GM18502 (cell line): ENCODE measurements around the gene BMP5.

Experiments used
- ATAC-seq: cut with Tn5 transposase; IDR thresholded peaks from one replicate; pipeline ENCODE4 v1.9.1; 2021; ENCODE audit warnings: mild to moderate bottlenecking; ENCODE audit not compliant: unreplicated experiment, poor library complexity

Gene BMP5

DNA sequence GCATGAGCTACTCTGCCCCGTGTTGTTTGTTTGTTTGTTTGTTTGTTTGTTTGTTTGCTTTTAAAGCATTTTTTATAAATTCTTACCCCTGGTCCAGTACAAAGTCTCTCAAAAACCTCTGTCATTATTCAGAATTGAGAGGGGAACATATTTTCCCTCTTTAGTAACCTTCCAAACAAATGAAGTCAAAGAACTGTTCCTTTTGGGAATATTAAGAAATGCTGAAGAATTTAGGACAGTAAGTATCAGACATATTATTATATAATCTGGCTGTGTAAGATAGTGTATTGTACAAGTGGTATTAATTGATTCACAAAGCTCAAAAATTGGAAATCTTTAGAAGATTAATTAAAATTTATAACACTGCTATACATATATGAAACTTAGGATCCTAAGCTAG, 54.7 kb downstream of the BMP5 start:
- no peak for ATAC-seq

DNA sequence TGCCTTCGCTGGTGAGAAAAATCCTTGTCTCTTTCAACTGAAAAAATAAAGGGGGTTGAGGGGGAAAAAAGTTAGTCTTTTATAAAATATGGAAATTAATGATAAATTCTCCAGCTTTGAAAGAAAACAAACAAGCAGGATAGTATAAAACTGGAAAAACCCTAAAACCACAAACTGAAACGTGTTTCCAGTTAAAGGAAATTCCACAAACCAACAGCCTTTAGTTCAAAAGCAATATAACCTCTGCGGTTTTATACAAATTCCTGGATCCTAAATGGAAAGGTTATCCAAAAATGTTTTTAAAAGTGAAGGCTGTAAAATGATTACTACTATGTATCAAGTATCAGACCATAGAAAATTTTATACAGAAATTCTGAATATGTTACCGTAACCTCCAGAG, 55.6 kb downstream of the BMP5 start:
- ATAC-seq: no peak

DNA sequence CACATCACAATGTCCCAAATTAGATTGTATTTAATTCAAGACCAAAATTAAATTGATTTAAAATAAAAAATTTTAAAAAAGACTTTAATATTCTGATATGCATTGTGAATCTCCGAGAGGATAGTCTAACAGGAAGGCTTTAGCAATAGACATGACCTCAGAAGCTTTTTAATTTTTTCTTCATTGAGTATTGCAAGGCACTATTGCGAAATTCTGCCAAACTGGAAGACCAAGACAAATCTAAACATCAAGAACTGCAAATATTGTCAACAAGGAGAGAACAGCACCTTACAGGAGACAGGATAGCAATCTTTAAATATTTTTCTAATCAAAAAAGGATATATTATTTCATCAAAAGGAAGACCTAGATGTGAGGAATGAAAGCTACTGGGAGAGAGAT, 56.9 kb downstream of the BMP5 start:
- no peak for ATAC-seq

DNA sequence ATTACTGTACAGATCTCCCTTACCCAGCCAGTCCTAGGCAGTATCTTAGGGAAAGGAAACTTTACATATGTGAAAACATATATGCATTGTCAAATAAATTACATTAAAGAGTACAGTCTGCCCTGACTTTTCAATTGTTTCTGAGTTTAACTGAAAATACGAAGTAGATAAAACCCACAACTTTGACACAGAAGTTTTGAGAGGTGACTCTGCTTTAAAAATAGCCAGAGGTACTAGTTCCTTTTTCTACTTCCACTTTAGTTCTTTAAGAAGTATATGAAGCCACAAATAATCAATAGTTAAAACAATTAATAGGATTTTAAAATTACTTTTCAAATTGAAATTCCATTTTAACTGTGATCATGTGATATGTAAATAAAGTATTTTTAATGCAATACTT, 62.9 kb downstream of the BMP5 start:
- ATAC-seq: peak; percentile 61

DNA sequence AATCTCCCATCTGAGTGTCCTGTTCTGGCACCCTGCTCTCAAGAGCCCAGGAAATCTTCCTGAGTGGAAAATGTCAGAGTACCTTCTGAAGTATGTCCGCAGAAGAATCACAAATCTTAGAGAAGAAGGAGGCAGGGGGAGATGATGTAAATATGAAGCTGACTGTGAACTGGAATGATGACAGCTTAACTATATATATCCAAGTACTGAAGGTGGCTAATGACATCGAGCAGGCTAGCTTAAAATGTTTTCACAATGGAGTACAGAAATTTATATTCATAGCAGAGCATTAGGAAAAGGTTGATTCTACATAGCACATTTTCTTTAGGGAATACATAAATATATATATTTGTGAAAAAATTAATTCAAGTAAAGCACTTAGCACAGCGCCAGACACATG, 64.3 kb downstream of the BMP5 start:
- no peak for ATAC-seq

DNA sequence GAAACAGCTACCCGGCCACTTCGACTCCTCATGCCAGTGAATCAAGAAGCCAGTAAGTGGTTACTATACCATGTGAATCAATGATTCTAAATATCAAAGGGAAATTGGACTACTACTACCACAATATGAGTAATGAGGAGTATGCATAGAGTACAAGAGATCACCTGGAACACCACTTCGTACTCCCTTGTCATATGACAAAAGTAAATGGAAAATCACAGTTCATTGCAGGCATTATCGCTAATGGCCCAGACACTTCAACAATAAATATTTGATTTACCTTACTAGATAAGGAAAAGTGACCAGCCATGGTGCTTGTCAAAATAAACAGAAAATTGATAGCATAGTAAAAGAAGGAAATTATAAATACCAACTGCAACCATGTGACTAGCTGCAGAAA, 73.1 kb downstream of the BMP5 start:
- ATAC-seq: no peak

DNA sequence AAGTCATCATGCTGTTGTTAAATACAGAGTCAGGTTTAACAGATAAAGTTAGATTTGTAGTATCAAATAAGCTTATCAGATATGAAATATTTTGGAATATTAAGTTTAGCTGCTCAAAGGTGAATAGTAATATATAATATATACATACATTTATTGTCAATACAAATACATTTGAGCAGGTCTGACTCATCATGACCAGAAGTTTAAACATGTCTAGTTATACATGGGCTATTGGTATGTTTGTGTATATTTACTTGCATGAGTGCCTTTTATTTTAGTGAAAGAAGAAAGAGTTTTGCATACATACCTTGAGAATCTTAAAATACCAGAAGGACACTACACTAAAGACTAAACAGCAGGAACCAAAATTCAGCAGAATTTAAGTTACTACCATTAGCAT, 76.8 kb downstream of the BMP5 start:
- no peak for ATAC-seq

DNA sequence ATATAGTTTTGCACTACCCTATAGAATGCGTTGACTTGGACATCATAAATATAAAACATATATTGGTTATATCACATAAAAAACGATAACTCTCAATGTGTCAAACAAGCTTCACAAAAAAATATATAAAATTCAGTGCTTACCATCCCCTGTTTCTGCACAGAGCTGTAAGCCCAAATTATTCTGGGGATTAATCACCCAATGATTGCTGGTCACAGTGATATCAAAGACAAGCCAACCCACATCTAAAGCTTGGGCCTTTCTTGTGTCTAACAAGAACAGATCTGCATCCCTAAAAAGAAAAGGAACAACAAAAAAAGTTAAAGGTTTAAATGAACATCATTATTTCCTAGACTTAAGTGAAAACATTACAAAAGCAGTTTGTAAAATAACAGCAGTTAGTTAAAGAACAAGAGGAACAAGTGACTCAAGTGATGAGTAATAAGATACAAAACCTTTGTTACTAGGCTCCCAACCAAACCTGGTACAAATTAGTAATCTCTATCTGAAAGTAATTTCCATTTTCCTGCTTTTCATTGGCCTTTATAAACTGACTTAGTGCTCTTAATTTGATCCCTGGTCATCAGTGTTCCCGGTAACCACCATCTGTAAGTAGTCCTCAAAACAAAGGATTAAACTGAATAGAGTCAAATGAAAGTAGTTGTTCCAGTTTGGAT, 81.1 kb downstream of the BMP5 start:
- ATAC-seq: no peak

DNA sequence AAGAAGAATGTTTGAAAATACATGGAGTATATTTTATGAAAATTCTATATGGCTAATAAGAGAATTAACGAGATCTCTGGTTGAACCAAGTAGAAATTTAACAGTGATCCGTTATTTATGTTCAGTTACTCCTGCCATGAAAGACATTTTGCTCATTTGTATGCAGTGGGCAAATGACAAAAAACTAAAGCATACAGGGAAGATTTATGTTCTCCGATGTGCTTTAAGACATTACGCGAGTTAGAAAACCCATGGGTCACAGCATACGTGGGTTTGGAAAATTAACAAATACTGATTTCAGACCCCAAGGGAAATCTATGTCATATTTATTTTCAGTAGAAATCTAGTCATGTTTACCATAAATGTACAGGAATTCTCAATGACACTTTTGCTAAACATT, 90.1 kb downstream of the BMP5 start:
- no peak for ATAC-seq

DNA sequence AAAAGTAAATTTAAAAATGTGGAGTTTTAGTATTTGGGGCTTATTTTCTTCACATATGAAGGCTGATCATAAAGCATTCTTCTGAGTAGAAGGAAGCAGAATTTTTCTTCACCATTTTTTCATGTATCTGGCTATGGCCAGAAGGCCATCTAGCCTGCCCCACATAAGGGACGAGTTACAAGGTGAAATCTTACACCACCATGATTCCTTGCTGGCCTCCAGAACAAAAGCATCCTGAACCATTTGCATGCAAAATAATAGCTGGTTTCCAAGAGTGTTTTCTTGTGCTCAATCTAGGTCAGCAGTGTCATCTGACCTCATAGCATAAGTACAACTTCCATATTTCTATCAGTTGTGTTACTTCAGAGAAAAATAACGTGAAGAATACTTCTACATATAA, 93.1 kb downstream of the BMP5 start:
- no peak for ATAC-seq

DNA sequence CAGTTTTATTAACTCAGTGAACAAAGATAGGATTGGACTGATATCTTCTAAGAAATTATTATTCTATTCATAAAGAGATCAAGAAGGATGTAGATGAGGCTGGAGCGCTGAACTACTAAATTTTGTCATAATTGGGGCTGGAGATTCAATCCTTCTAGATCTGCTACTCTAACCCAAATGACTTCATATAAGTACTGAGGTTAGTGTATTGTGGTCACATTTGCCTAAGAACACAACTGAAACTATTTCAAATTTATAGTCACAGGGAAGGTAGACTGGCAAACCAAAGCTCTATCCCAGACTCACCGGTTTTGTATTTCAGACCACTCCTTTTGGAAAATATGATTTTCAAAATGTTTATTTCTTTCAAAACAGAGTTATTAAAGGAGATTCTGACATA, 96.7 kb downstream of the BMP5 start:
- peak; percentile 62 for ATAC-seq

DNA sequence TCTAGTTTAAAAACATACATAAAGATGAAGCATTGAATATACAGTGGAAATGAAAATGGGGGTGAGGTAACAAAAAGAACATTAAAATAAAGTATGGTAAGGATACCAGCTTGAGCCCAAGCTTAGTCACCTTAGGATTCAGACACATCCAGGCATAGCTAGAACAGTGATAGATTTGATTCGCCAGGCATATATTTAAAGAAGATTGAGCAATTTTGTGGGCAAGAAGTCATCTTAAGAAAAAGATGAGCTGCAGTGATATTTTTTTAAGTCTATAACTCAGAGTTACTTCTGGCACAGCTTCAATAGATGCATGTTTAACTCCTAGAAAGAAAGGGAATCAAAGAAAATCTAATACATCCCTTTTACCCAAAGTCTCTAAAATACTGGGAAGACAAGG, 97.9 kb downstream of the BMP5 start:
- no peak for ATAC-seq

DNA sequence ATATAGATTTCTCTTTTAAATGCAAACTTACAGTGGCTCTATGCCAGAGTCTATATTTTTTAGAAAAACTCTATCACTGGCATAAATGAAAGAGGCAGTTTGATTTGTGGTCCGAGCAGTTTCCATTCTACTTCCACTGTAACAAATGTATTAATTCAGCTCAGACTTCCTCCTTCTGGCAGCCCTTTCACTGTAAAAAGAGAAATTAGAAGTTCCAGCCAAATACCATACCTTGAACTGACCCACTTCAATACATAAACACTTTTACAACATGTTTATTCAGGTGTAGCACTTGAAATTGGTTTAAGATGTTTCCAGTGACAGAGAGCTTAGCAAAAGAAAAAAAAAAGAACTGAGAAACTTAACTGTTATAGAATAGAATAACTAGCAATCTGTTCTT, 99.3 kb downstream of the BMP5 start:
- ATAC-seq: no peak

DNA sequence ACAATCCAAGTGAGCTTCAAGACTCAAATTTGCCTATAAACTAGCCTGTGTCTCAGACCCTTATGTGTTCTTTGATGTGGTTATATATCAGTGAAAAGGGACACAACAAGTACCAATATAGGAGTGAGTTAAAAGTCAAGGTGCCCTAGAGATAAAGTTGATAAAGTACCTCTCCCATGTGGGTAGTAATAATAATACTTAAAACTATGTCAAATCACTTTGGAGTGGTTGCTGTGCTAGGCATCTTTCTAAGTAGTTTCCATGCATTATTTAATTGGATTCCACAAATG, 100.4 kb downstream of the BMP5 start:
- ATAC-seq: no peak

DNA sequence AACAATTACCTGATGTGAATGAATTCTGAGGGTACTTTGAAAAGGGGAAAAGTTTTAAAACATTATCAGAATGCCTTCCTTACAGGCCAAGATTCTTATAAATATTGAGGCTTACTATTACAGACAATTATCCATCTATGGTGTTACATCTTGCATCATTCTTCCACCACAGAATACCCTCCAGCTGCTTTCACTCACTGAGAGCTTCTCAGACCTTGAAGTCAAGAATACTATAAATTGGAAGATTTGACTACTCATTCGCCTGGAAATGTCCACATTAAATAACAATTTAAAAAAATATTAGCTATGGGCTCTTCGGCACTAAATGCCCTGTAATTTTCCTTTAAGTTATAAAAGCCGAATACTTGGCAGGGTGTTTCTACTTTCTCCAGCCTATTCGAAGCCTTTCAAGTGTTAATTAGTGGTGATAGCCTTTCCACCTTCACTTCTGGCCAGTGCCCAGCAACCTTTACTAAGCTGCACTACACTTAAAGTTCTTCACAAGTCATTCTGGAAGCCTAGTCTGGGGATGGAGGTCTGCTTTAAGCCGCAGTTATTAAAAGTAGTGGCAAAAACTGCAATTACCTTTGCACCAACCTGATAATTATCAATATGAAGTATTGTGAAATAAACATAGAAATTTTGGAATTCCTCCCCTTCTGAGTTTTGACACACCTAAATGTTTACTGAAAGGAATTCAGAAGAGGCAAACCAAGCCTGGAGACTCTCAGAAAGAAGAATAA, 100.9 kb downstream of the BMP5 start:
- ATAC-seq: no peak

DNA sequence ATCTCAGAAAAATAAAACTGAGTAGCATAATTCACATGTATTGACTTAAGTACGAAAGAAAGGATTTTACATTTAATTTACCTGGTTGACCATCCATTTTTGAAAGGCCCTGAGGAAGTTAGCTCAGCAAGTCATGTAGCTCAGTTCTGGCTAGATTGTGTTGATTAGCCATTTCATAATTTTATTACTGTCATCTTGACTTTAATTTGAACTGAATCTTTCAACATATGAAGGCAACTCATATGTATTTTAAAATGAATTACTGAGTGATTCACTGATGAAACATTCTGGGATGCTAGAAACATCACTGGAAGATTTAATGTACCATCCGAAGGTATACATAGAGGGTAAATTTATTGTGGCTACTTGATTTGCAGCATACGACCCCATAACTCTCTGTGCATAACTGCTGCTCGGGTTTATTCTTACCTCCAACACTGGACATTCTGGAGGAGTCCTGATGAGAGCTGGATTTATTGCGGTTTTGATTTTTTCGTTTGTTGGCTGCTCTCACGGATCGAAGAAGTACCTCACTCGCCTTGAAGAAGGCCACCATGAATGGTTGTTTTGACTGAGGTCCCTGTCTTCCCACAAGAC, 101.7 kb downstream of the BMP5 start:
- no peak for ATAC-seq

DNA sequence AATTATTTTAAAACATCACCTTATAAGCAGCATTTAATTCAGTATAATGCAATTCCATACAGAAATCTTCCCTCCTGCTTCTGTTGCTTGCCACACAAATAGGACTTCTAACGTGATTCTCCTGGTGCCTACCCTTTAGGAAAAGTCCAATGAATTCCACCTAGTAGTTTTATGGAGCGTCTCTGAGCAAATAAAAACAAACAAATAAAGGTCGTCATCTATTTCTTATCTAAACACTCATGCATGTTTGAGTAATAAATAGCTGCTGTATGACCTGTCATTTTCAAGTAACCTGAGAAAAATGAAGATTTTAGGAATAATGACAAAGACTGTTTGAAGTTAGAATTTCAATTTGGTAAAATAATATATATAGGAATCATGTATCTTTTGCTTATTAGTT, 102.7 kb downstream of the BMP5 start:
- ATAC-seq: no peak

DNA sequence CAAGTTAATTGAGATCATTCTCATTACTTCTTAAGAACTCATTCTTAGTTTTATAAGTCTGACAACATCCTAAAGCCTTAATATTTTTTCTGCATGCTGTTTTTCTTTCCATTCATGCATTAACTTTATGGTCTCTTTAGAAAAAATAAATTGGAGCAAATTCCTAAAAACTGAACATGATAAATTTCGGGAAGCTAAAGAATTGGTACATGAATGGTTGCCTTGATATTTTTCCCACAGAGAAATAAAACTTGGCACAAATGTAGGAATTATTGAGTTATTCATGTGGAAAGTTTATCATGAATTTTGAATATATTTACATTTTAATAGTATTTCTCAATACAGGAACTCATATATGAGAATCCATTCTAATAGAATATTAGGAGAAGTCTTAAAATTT, 115.9 kb downstream of the BMP5 start:
- ATAC-seq: no peak

DNA sequence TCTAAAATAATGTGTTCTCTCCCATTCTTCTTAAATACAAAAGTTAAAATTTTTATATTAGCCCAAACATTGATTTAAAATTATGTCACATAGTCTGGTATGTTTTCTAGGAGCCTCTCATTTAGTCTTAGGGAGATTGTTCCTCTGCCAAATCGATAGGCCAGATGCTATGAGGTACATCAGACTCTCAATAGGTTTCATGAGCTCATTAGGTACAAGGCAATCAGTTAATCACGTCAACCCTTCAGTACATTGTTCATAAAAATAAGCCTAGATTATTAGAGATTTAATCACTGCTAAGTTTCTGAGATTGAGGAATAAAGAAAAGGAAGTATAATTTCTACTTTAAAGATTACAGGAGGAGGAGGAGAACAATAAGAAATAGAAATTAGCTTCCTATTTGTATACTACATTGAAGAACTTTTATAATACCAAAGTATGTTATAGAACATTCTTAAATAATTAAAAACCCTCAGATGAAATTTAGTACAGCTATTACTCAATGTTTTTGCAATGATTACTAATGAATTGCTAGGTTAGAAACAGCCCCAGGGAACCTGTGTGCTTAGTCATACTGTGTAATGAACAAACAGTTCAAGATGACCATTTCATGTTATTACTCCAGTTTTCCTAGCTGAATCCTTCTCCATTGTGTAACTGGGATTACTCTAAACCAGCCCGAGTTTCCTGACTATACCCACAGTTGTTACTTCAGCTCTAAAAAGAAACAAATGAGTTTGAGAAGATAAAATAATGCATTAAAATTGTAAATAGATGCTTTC, 117.0 kb downstream of the BMP5 start:
- no peak for ATAC-seq

DNA sequence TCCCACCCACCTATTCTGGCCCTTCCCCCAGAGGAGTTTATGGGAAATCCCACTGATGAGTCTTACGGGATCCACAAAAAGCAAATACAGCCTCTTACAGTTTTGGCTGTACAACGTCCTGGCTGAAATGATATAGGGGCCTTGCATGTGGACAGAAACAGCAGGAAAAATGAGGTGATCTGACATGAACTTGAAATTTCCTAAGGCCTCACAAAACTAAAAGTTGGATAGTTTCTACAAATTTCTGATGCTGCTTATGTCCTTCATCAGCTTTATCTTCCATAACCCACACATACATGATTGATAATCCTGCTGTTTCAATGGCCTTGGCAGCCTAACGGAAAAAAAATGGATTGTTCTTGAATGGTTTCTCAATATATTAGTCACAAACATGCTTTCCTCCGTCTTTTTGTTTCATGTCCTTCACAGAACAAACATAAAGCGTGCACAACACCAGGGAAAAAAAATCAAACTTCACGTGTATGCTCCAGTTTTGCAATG, 118.8 kb downstream of the BMP5 start:
- no peak for ATAC-seq

DNA sequence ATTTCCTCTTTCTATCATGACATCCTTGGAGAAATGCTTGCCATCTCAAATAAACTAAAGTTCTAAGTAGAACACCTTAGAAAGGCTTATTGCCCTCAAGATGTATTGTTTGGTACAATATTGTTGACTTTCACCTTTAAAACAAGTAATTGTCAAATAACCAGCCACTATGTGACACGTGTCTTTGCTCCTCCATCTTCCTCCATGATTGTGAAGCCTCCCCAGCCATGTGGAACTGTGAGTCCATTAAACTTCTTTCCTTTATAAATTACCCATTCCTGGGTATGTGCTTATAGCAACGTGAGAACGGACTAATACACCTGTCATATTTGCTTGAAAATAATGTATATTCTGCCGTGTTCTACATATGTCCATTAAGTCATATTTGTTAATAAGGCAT, 126.5 kb downstream of the BMP5 start:
- no peak for ATAC-seq
